ENCODE results near the gene C13orf46. TPM values are rescaled to one million over a fixed set of nuclear protein-coding genes. Genes with fewer than 3 reads are reported as not detected.
"Not testable (repeated sequence)": the region's sequence is repeated elsewhere in the genome, so short reads cannot be mapped to it uniquely, and the experiment has no call there.

Gene C13orf46
- total RNA-seq, 1 donor from 2014 or later: 0.69 TPM

DNA sequence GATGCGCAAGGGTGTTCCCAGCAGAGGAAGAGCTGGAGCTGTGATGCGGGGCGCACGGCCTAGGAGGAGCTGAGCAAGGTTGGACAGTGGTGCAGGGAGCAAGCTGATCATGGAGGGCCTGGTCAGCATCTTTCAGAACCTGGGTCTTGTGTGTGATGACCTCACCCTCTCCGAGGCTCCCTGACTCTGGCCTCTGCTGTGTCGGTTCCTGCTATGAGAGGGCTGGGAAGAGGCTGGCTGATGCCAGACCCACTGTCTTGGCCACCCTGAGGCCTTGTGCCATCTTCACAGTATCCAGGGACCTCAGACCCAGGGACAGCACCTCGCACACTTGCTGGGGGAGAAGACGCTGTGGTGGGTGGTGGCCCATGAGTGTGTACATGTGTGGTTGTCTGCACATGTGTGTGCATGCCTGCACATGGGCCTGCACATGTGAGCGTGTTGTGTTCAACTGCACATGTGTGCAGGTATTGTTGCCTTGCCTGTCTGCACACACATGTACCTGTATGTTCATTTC is 16.5 kb upstream of the C13orf46 start:
- Mint-ChIP-seq H3K36me3 (ENCODE audit: low read depth) (peaks cover 55% of the 10 kb centered on the region), H3K9me3 (no peaks in the 10 kb centered on the region), H3K4me3 (no peak overlapping the region), H3K27me3 (no peaks in the 10 kb centered on the region), H3K4me1 (peaks cover 18% of the 10 kb centered on the region), H3K27ac (peak overlapping the region; percentile 73)
- ChIA-PET CTCF (no interaction called here), POLR2A (no interaction called here)
- DNase-seq (peak; percentile 6), ATAC-seq (ENCODE audit: low read depth) (no peak)
- TF ChIP-seq, protein P1, sequence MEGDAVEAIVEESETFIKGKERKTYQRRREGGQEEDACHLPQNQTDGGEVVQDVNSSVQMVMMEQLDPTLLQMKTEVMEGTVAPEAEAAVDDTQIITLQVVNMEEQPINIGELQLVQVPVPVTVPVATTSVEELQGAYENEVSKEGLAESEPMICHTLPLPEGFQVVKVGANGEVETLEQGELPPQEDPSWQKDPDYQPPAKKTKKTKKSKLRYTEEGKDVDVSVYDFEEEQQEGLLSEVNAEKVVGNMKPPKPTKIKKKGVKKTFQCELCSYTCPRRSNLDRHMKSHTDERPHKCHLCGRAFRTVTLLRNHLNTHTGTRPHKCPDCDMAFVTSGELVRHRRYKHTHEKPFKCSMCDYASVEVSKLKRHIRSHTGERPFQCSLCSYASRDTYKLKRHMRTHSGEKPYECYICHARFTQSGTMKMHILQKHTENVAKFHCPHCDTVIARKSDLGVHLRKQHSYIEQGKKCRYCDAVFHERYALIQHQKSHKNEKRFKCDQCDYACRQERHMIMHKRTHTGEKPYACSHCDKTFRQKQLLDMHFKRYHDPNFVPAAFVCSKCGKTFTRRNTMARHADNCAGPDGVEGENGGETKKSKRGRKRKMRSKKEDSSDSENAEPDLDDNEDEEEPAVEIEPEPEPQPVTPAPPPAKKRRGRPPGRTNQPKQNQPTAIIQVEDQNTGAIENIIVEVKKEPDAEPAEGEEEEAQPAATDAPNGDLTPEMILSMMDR (IDR thresholded peaks at IDR 0.05): no peak
- intact Hi-C loops (cut with micrococcal nuclease): no loop called here

DNA sequence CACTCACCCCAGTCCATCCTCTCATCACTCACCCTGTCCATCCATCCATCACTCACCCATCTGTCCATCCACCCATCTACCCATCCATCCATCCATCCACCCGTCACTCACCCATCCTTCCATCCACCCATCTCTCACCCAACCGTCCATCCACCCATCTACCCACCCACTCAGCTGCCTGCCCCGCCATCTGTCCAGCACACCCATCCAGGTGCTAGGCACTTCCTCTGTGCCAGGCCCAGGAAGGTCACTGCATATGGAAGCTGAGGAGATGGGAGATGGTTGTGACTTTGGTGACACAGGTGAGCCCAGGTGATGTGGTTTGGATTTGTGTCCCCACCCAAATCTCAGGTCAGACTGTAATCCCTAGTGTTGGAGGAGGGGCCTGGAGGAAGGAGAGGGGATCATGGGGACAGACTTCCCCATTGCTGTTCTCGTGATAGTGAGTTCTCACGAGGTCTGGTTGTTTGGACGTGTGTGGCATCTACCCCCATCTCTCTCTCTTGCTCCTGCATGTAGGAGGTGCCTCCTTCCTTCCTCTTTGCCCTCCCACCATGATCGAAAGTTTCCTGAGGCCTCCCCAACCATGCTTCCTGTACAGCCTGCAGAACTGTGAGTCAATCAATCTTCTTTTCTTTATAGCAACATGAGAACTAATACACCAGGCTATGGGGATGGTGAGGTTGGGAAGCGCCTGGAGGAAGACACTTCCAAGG is 15.9 kb upstream of the C13orf46 start:
- ATAC-seq (ENCODE audit: low read depth) (peak; percentile 18), DNase-seq (peak; percentile 8)
- Mint-ChIP-seq H3K36me3 (ENCODE audit: low read depth) (peaks cover 50% of the 10 kb centered on the region), H3K4me1 (peaks cover 18% of the 10 kb centered on the region), H3K9me3 (no peaks in the 10 kb centered on the region), H3K27ac (peak overlapping the region; percentile 73), H3K4me3 (no peak overlapping the region), H3K27me3 (no peaks in the 10 kb centered on the region)
- TF ChIP-seq, protein P1 (IDR thresholded peaks at IDR 0.05): no peak
- POLR2A ChIA-PET: no interaction called here
- CTCF ChIA-PET: no interaction called here
- intact Hi-C loops (cut with micrococcal nuclease): no loop called here

DNA sequence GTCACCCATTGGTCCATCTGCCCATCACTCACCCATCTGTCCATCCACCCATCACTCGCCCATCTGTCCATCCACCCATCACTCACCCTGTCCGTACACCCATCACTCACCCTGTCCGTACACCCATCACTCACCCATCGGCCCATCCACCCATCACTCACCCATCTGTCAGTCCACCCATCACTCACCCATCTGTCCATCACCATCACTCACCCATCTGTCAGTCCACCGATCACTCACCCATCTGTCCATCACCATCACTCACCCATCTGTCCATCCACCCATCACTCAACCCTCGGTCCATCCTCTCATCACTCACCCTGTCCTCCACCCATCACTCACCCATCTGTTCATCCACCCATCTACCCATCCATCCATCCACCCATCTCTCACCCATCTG is 15.0 kb upstream of the C13orf46 start:
- Mint-ChIP-seq H3K4me1 (peaks cover 18% of the 10 kb centered on the region), H3K36me3 (ENCODE audit: low read depth) (peaks cover 43% of the 10 kb centered on the region)
- H3K27ac Mint-ChIP-seq; CTCF ChIA-PET; DNase-seq; H3K9me3 Mint-ChIP-seq; H3K4me3 Mint-ChIP-seq; POLR2A ChIA-PET; intact Hi-C loops (cut with micrococcal nuclease); ATAC-seq (ENCODE audit: low read depth); H3K27me3 Mint-ChIP-seq: not testable (repeated sequence)

DNA sequence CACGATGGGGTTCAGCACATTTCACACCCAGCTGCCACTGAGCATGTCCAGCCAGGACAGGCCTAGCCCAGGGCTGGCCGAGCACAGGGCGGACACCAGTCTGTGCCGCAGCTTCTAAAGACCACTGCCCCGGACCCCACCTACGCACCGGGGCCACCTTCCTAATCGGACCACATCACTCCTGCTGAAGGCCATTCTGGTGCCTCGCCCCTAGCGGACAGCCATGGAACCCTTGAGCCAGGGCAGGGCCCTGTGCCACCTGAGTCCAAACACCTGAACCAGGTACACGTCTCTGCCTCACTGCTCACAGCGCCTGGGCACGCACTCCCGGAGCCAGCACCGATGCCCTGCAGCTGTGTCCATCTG is 8.4 kb upstream of the C13orf46 start:
- TF ChIP-seq, protein P1 (IDR thresholded peaks at IDR 0.05): no peak
- H3K9me3 Mint-ChIP-seq: no peaks in the 10 kb centered on the region
- peaks cover 58% of the 10 kb centered on the region for H3K36me3 Mint-ChIP-seq (ENCODE audit: low read depth)
- ATAC-seq (ENCODE audit: low read depth): no peak
- H3K27me3 Mint-ChIP-seq: no peaks in the 10 kb centered on the region
- no peak overlapping the region for H3K4me3 Mint-ChIP-seq
- no peak for DNase-seq
- intact Hi-C loops (cut with micrococcal nuclease): no loop called here
- H3K4me1 Mint-ChIP-seq: no peaks in the 10 kb centered on the region
- ChIA-PET CTCF (no interaction called here), POLR2A (no interaction called here)
- H3K27ac Mint-ChIP-seq: no peak overlapping the region

DNA sequence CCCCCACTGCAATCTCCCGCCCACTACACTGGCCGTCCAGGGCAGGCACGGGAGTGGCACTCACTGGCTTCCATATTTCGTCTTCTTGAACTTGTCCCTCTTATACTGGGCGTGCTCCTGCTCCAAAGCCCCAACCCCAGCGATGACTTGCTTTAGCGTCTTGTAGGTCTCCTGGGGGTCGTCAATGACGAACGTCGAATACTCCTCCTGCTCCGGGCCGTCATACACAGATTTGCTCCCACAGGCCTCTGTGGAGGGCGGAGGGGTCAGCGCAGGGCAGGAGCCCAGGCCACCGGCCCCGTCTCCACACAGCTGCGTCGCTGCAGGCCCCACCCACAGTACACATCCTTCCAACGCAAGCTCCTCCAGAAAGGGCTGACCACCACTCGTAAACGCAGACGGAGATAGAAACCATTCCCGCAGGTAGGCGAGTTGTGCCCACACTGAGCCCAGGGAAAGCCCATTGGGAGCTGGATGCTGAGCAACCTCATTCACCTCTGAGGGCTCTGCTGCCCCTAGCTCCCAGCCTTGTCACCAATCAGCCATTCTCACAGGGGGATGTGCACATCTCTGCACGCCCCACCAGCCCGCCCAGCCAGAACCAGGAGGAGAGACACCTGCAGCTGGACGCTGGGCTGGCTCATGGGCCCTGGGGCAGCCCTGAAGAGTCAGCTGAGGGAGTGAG is 7.9 kb upstream of the C13orf46 start:
- no peaks in the 10 kb centered on the region for H3K4me1 Mint-ChIP-seq
- POLR2A ChIA-PET: no interaction called here
- H3K27me3 Mint-ChIP-seq: no peaks in the 10 kb centered on the region
- CTCF ChIA-PET: no interaction called here
- TF ChIP-seq, protein P1 (IDR thresholded peaks at IDR 0.05): no peak
- DNase-seq (peak; percentile 13), ATAC-seq (ENCODE audit: low read depth) (no peak)
- intact Hi-C loops (cut with micrococcal nuclease): no loop called here
- H3K36me3 Mint-ChIP-seq (ENCODE audit: low read depth): peaks cover 61% of the 10 kb centered on the region
- no peak overlapping the region for H3K27ac Mint-ChIP-seq
- no peak overlapping the region for H3K4me3 Mint-ChIP-seq
- H3K9me3 Mint-ChIP-seq: no peaks in the 10 kb centered on the region

All from activated B cell treated with CpG ODN at 0.5 μM for 24 hours (primary cell).